ENCODE data around the gene ASCL2.

GRCh38 chr11:2305788-2306451 is 35.5 kb upstream of the ASCL2 start:
- TF ChIP-seq POLR2A (IDR thresholded peaks at IDR 0.05) = no peak
- TF ChIP-seq CTCF (IDR thresholded peaks at IDR 0.05) = no peak

Data from uterus (tissue), 2 donors.